Ammon's horn (tissue), 1 donor: ENCODE results near the gene BLTP1.
"Not testable (repeated sequence)": the region's sequence is repeated elsewhere in the genome, so short reads cannot be mapped to it uniquely, and the experiment has no call there.

Experiments
- DNase-seq: peaks from one replicate; pipeline ENCODE4 v3.0.0-alpha.2; 2016; ENCODE audit warnings: low spot score

BLTP1 gene

GRCh38 chr4:122151982-122152710 lies at the start of gene BLTP1:
BLTP1 (plus strand) TSS chr4:122152331; CDS start chr4:122170648, 18,317 bp downstream.
- DNase-seq, result peak; percentile 95

DNA sequence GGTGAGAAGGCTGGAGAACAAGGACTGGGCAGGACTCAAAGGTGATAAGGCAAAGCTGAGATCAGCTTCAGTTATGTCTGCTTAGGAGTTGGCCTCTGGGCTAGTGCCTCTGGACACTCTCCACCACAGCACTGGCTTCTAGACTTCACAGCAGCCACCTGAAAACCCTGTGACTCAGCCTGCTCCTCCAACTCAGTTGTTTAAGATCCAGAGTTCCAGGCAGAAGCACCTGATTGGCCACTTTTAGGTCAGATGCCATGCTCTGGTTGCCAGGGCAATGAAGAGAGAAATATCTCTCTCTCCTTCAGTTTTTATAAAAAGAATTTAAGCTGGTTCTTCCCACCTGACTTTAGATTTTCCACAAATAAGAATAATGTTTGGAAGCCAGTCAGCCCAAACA lies 47.9 kb upstream of the BLTP1 start:
- DNase-seq, result no peak

DNA sequence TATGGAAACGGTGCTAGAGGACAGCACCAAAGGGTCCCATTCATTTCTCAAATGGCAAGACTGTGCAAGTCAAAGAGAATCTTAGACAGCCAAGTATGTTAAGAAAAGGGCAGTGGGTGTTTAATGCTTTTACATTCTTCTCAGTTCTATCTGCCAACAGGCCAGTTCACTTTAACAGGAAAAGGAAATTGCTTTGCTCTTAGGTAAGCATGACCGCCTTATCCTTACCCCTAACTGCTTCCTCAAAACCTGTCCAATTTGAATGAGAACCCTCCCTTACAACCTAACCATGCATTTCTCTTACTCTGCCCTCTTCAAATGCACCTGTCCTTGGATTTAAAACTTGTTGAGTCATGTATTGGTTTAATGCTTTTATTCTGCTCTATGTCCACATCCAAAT lies 44.5 kb upstream of the BLTP1 start:
- no peak for DNase-seq

- not testable (repeated sequence) for DNase-seq
Measured at GRCh38 chr4:122110304-122110703, 41.8 kb upstream of the BLTP1 start.

- no peak for DNase-seq
Measured at GRCh38 chr4:122117743-122118142, 34.4 kb upstream of the BLTP1 start.

GRCh38 chr4:122118243-122118642 lies 33.9 kb upstream of the BLTP1 start:
- no peak for DNase-seq

GRCh38 chr4:122119739-122120138 lies 32.4 kb upstream of the BLTP1 start:
- DNase-seq, result no peak

DNA sequence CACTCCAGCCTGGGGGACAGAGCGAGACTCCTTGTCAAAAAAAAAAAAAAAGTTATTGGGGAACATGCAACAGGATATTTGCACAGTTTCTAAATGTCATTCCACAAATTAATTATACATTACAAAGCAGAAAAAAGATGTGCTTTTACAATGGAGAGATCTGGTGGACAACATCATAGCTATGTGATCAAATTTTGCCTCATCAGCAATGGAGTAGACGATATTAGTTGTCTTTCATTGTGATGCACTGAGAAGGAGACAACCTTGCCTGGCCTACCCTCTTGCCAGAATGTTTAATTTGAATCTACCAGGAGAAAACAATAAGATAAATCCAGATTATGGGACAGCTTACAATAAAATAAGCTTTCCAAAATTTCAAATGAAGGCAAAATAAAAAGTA lies 30.5 kb upstream of the BLTP1 start:
- DNase-seq, result no peak

DNA sequence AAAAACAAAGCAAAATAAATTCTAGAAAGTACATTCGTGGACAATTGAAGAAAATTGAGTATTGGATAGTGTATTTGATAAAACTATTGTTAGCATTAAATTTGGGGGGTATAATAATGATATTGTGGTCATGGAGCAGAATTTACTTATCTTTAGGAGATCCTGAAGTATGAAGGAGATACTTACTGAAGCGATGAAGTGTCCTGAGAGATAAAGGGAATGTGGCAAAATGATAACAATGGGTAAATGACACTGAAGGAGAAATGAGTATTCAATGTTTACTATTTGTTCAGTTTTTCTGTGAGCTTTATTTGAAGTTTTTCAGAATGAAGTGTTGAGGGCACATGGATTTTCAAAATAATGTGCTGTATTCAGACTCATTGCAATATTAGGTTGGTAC lies 30.0 kb upstream of the BLTP1 start:
- no peak for DNase-seq

GRCh38 chr4:122129061-122129460 lies 23.1 kb upstream of the BLTP1 start:
- no peak for DNase-seq

DNA sequence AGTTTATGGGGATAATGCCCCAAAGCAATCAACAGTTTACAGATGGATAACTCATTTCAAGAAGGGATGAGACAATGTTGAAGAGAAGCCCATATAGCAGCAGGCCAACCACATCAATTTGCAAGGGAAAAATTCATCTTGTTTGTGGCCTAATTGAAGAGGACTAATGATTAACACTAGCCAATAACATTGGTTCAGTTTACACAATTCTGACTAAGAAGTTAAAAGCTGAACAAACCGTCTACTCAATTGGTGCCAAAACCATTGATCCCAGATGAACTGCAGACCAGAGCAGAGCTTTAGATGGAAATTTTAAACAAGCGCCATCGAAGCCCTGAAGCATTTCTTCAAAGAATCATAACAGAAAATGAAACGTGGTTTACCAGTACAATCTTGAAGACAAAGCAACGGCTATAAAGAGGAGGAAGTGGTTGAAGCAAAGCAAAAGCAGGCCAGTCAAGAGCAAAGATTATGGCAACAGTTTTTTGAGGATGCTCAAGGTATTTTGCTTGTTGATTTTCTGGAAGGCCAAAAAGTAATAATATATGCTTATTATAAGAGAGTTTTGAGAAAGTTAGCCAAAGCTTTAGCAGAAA lies 20.5 kb upstream of the BLTP1 start:
- DNase-seq, result no peak

DNA sequence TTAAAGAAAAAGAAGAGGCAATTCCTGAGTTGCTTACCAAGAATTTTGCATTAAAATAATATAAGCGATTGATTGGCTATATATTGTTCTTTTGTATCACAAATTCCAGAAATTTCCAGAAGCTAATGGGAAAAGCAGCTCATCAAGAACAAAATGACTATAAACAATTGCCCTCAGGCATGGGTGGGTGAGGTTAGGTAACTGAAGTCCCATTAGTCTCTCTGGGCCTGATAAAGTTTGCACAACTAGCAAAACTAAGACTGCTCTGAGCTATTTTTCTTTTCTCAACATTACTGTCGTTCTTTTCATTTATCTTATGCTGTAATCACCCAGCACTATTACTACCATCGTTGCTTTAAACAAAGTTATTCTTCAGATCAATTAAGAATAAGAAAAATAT lies 19.2 kb upstream of the BLTP1 start:
- DNase-seq, result no peak

DNA sequence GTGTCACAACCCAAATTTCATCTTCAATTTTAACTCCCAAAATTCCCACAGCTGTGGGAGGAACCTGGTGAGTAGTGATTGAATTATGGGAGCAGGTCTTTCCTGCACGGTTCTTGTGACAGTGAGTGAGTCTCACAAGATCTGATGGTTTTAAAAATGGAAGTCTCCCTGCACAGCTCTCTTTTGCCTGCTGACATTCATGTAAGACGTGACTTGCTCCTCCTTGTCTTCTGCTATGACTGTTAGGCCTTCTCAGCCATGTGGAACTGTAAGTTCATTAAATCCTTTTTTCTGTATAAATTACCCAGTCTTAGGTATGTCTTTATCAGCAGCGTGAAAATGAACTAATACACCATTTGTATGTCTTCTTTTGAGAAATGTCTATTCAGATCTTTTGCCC lies 13.0 kb upstream of the BLTP1 start:
- no peak for DNase-seq

GRCh38 chr4:122140834-122141233 lies 11.3 kb upstream of the BLTP1 start:
- DNase-seq, result no peak

DNA sequence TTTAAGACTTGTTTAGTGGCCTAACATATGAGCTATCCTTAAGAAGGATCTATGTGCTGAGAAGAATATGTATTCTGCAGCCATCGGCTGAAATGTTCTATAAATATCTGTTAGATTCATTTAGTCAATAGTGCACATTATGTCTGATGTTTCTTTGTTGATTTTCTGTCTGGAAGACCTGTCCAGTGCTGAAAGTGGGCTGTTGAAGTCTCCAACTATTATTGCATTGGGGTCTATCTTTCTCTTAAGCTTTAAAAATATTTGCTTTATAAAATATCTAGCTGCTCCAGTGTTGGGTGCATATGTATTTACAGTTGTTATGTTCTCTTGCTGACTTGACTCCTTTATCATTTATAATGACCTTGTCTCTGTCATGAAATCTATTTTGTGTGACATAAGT lies 9.4 kb upstream of the BLTP1 start:
- DNase-seq, result no peak

GRCh38 chr4:122146652-122147051 lies 5.5 kb upstream of the BLTP1 start:
- no peak for DNase-seq

- DNase-seq, result peak; percentile 31
Measured at GRCh38 chr4:122150931-122151330, 1.2 kb upstream of the BLTP1 start.

- peak; percentile 65 for DNase-seq
Measured at GRCh38 chr4:122152711-122153226, 638 bp downstream of the BLTP1 start.

- DNase-seq, result no peak
Measured at GRCh38 chr4:122156819-122157218, 4.7 kb downstream of the BLTP1 start.

DNA sequence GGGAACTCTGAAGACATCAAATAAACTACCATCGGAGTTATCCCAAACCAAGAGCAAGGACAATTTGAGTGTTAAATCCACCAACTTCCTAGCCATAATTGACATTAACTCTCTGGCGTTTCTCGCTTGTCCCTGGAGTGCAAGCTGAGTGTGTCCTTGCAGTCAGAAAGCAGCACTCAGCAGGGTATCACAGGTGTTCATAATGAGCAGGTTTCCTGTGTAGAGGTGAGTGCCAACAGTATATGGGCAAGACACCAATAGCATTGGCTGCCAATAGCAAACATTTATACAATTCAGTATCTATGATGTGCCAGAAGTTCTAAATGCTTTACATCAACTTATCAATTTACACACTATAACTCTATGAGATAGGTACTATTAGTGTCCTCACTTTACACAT lies 11.2 kb downstream of the BLTP1 start:
- no peak for DNase-seq

DNA sequence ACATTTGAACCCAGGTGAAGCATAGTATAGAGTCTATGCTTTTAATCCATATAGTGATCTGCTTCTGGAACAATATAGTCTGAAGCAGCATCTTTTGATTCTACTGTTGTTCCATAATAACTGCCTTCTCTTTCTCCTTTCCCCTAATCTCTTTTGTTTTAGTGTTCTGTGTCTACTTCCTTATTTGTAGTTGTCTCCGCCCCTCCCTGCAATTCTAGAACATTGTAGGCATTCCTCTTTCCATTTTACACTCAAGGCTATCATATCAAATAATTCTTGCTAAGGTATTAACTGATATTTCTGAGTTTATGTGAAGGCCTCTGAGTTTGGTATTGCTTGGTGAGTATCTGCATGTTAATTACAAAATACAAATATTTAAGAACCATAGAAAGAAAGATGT lies 11.6 kb downstream of the BLTP1 start:
- DNase-seq, result peak; percentile 23

GRCh38 chr4:122167369-122167768 lies 15.2 kb downstream of the BLTP1 start:
- no peak for DNase-seq

DNA sequence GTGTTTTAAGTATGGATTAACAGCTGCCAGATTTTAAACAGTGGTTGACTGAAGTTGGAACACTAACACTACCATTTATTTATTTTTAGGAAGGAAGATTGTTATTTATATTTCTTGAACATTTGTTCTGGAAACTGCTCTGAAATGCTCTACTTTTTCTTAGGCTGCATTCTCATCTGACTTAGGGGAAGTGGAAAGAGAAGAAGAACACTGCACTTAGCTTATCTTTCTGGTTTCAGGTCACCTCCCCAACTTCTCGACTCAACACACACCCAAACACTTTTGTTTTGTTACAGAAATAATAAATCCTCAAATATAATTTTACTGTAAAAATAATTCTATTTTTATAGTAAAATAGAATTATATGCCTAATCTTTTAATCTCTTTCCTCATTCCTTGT lies 18.6 kb downstream of the BLTP1 start:
- no peak for DNase-seq

DNA sequence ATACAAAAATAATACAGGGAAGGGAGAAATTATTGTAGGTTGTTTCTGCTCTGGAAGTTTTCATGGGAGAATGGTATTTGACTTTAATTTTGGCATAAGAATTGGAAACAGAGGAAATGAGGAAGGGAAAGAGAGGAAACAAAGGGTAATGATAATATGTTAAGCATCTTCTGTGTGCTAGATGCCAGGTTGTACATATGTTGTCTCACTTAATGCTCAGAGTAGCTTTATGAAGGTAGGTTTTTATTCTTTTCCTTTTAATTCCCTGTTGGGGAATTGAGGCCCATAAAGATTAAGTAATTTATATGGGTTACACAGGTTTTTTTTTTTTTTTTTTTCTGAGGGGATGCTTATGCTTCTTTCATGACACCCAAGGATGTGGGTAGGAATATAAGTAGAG lies 19.2 kb downstream of the BLTP1 start:
- DNase-seq, result no peak
